ENCODE data around the gene CATSPER1.
"Not testable (repeated sequence)": the region's sequence is repeated elsewhere in the genome, so short reads cannot be mapped to it uniquely, and the experiment has no call there.

The CATSPER1 gene

GRCh38 chr11:66011239-66011784, 15.0 kb downstream of the CATSPER1 start:
- Histone ChIP-seq H3K9me3 (ENCODE audit: severe bottlenecking) (no peaks in the 10 kb centered on the region), H3K27ac (no peak overlapping the region), H3K36me3 (no peaks in the 10 kb centered on the region; the same call in 1 of the 2 replicates), H3K27me3 (ENCODE audit: insufficient read depth, low read depth, severe bottlenecking) (no peaks in the 10 kb centered on the region), H3K4me3 (ENCODE audit: low read depth, low read length) (no peak overlapping the region)
- DNase-seq: no peak
- no peak for TF ChIP-seq CTCF (IDR thresholded peaks at IDR 0.05; ENCODE audit: low read depth, low read length)

- not testable (repeated sequence) for DNase-seq; H3K27ac ChIP-seq; H3K9me3 ChIP-seq (ENCODE audit: severe bottlenecking); H3K4me3 ChIP-seq (ENCODE audit: low read depth, low read length); H3K36me3 ChIP-seq; H3K27me3 ChIP-seq (ENCODE audit: insufficient read depth, low read depth, severe bottlenecking)
These were observed 16.2 kb downstream of the CATSPER1 start for GRCh38 chr11:66010036-66010435.

- no peaks in the 10 kb centered on the region for H3K27me3 ChIP-seq (ENCODE audit: insufficient read depth, low read depth, severe bottlenecking)
- DNase-seq: peak; percentile 61
- peak overlapping the region; percentile 26 for H3K27ac ChIP-seq
- no peaks in the 10 kb centered on the region for H3K9me3 ChIP-seq (ENCODE audit: severe bottlenecking)
- no peak overlapping the region for H3K4me3 ChIP-seq (ENCODE audit: low read depth, low read length)
- peaks cover 19% of the 10 kb centered on the region for H3K36me3 ChIP-seq
- no peak for TF ChIP-seq CTCF (IDR thresholded peaks at IDR 0.05; ENCODE audit: low read depth, low read length)
These were observed 17.7 kb downstream of the CATSPER1 start for GRCh38 chr11:66008468-66009101.

GRCh38 chr11:66008095-66008467, 18.2 kb downstream of the CATSPER1 start:
- no peak overlapping the region for H3K4me3 ChIP-seq (ENCODE audit: low read depth, low read length)
- H3K9me3 ChIP-seq (ENCODE audit: severe bottlenecking): no peaks in the 10 kb centered on the region
- no peak for DNase-seq
- H3K27me3 ChIP-seq (ENCODE audit: insufficient read depth, low read depth, severe bottlenecking): no peaks in the 10 kb centered on the region
- peaks cover 22% of the 10 kb centered on the region for H3K36me3 ChIP-seq
- TF ChIP-seq CTCF (IDR thresholded peaks at IDR 0.05; ENCODE audit: low read depth, low read length): no peak
- peak overlapping the region; percentile 71 for H3K27ac ChIP-seq

- TF ChIP-seq CTCF (IDR thresholded peaks at IDR 0.05; ENCODE audit: low read depth, low read length): no peak
- peak overlapping the region; percentile 71 for H3K27ac ChIP-seq
- peaks cover 22% of the 10 kb centered on the region for H3K36me3 ChIP-seq
- peak overlapping the region; percentile 22; the same call in 1 of the 2 replicates for H3K4me3 ChIP-seq (ENCODE audit: low read depth, low read length)
- H3K27me3 ChIP-seq (ENCODE audit: insufficient read depth, low read depth, severe bottlenecking): no peaks in the 10 kb centered on the region
- no peaks in the 10 kb centered on the region for H3K9me3 ChIP-seq (ENCODE audit: severe bottlenecking)
- DNase-seq: peak; percentile 81
These were observed 19.1 kb downstream of the CATSPER1 start for GRCh38 chr11:66007201-66007634.

- peaks cover 22% of the 10 kb centered on the region for H3K36me3 ChIP-seq
- DNase-seq: no peak
- H3K4me3 ChIP-seq (ENCODE audit: low read depth, low read length): peak overlapping the region; percentile 22; the same call in 1 of the 2 replicates
- H3K9me3 ChIP-seq (ENCODE audit: severe bottlenecking): no peaks in the 10 kb centered on the region
- no peaks in the 10 kb centered on the region for H3K27me3 ChIP-seq (ENCODE audit: insufficient read depth, low read depth, severe bottlenecking)
- TF ChIP-seq CTCF (IDR thresholded peaks at IDR 0.05; ENCODE audit: low read depth, low read length): no peak
- H3K27ac ChIP-seq: peak overlapping the region; percentile 71
These were observed 19.4 kb downstream of the CATSPER1 start for GRCh38 chr11:66006891-66007176.

Data from WERI-Rb-1 (cell line).